Measurements from ENCODE around the gene RASSF9.

GRCh38 chr12:85796001-85796400 lies 40.2 kb downstream of the RASSF9 start:
- TF ChIP-seq TARDBP (IDR thresholded peaks at IDR 0.05) (no peak), ELF4 (IDR thresholded peaks at IDR 0.05) (no peak), FOXK2 (IDR thresholded peaks at IDR 0.05) (no peak), NFRKB (IDR thresholded peaks at IDR 0.05) (no peak), FOXA1 (IDR thresholded peaks at IDR 0.05) (no peak), SP1 (IDR thresholded peaks at IDR 0.05) (no peak), BHLHE40 (IDR thresholded peaks at IDR 0.05; ENCODE audit: borderline replicate concordance) (no peak), SUZ12 (IDR thresholded peaks at IDR 0.05) (no peak), CTBP1 (IDR thresholded peaks at IDR 0.05; ENCODE audit: borderline replicate concordance) (no peak), HDGF (IDR thresholded peaks at IDR 0.05; ENCODE audit: borderline replicate concordance) (no peak), LEF1 (IDR thresholded peaks at IDR 0.05; ENCODE audit: borderline replicate concordance) (no peak)
